HG03460 (cell line): ENCODE results near the gene NRG4.
"Not testable (repeated sequence)": the region's sequence is repeated elsewhere in the genome, so short reads cannot be mapped to it uniquely, and the experiment has no call there.

Source experiments
- ATAC-seq: cut with Tn5 transposase; IDR thresholded peaks from one replicate; pipeline ENCODE4 v1.9.1; 2021; ENCODE audit not compliant: unreplicated experiment

NRG4 gene

GRCh38 chr15:75994220-75994619 lies 18.0 kb downstream of the NRG4 start:
- no peak for ATAC-seq

- ATAC-seq: no peak
Observed at GRCh38 chr15:75992897-75993296, 19.3 kb downstream of the NRG4 start.

GRCh38 chr15:75989875-75990274 lies 22.3 kb downstream of the NRG4 start:
- no peak for ATAC-seq

DNA sequence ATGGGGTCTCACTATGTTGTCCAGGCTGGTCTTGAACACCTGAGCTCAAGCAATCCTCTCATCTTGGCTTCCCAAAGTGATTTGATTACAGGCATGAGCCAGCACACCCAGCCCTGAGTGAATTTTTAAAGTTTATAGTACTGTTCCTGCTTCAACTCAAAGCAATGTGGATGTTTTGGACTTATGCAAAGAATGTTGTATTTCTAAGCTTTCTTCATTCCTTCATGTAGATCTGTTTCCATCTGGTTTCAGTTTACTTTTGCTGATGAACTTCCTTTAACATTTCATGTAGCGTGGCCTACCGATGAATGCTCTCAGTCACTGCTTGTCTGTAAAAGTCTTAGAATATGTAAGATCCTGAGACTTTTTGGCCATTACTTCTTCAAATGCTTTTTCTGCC lies 23.2 kb downstream of the NRG4 start:
- ATAC-seq: no peak

DNA sequence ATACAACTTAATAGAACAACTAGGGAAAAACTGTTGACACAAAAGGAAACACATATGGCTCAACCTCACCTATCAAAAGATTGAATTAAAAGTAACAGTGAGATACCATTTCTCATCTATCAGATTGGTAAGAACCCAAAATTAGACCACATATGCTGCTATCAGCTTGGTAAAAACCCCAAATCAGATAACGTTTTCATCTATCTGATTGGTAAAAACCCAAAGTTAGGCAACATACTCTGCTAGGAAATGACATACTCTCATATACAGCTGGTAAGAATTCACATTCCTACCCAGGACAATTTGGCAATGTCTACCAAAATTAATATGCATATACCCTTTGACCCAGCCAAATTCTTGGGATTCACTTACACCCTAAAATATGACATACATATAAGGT lies 26.3 kb downstream of the NRG4 start:
- no peak for ATAC-seq

GRCh38 chr15:75984706-75985105 lies 27.5 kb downstream of the NRG4 start:
- not testable (repeated sequence) for ATAC-seq

DNA sequence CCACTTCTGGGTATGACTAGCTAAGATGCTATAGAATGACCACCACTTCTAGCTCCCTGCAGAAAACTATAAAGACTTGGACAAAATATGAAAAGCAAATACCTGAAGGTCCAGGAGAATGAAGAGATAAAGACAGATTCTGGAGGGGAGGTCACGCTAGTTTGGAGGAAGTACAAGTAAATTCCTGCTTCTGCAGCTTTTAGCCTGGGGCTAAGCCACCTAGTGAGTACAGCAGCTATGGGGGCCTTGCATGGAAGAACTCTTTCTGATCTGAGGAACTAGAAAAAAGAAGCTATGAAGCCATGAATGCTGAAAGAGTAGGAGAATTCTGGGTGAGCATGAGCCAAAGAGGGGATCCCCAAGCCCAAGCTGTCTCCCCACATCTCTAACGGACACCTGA lies 29.8 kb downstream of the NRG4 start:
- ATAC-seq: no peak

GRCh38 chr15:75981149-75981815 lies 30.9 kb downstream of the NRG4 start:
- no peak for ATAC-seq

- ATAC-seq: not testable (repeated sequence)
Observed at GRCh38 chr15:75976766-75977165, 35.5 kb downstream of the NRG4 start.

- no peak for ATAC-seq
Observed at GRCh38 chr15:75966073-75966472, 46.2 kb downstream of the NRG4 start.

DNA sequence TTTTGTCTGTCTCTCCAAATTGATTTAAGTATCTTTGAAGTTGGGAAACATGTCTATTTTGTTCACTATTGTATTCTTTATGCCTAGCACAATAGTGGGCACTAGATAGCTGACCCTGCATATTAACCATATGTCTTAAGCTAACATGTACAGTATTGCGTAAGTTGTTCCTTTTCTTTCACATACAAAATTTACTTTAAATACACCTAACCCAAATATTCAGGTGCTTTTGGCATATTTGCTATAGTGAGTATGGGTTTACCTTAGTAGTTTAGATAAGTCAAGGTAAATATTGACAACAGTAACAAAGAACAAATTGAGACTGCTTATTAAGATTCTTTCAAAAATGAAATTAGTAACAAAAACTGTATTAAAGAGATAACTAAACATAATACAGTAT lies 50.9 kb downstream of the NRG4 start:
- no peak for ATAC-seq

DNA sequence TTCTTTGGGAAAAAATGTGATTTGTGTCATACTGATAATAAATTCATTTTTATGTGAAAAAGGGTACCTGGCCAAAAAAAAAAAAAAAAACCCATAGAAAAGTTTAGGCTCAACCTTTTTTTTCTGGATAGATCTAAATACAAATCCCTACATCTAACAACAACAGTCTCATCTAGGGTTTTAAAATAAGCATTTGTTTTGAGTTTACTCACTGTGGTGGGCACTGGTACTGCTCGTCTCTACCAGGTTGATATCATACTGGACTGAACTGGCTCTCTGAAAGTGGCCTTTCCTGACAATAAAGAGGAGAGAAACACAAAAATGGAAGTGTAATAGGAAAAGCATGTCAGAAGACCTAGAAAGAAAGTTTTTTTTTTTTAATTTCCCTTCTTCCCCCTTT lies 56.5 kb downstream of the NRG4 start:
- no peak for ATAC-seq

- ATAC-seq: no peak
Observed at GRCh38 chr15:75952525-75952924, 59.7 kb downstream of the NRG4 start.

DNA sequence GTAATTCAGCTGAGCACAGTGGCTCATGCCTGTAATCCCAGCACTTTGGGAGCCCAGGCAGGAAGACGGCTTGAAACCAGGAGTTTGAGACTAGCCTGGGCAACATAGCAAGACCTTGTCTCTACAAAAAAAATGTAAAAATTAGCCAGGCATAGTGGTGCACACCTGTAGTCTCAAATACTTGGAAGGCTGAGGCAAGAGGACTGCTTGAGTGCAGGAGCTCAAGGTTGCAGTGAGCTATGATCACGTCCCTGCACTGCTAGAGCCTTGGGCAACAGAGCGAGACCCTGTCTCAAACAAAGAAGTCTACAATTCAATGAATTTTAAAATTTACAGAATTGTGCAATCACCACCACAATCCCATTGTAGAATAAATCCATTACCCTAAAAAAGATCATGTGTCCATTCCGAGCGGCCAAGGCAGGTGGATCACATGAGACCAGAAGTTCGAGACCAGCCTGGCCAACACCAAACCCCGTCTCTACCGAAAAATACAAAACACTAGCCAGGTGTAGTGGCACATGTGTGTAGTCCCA lies 63.4 kb downstream of the NRG4 start:
- no peak for ATAC-seq

DNA sequence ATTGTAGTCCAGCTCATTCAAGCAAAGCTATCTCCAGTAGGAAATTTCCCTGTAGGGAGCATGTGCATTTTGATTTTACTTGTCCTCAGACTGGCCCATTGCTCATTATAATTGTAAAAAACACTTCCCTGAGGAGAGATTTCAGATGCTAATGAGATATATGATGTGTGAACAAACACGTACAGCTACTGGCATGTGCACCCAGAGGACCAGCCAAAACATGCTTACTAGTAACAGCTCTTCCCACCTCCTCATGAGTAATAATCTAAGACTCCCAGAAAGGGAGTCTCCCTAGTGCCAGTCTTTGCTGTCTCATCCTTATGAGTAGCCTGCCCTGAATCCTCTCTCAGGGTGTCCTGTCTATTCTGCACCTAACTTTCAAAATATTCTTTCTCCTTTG lies 65.1 kb downstream of the NRG4 start:
- ATAC-seq: no peak

- ATAC-seq: no peak
Observed at GRCh38 chr15:75945953-75946352, 66.3 kb downstream of the NRG4 start.

DNA sequence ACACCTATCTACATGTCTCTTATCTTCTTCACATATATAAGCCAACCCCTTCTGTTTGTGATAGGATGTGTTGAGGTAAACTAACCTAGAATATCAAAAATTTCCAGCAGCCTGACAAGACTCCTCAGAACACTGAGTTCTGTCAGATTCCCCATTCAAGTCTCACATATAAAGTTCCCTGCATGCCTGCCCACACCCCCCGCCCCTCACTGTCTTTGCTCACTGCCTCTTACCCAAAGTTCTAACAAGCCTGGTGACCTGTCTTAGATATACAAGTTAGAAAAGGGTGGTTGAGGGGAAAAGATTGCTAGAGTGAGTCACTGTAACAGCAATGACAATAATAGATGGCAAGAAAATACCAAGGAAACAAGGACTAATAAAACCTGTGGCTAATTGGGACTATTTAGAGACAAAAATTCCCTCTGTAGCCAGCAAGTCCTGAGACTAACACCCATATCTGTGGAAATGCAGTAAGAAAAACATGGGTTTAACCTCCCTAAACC lies 68.5 kb downstream of the NRG4 start:
- ATAC-seq: no peak

DNA sequence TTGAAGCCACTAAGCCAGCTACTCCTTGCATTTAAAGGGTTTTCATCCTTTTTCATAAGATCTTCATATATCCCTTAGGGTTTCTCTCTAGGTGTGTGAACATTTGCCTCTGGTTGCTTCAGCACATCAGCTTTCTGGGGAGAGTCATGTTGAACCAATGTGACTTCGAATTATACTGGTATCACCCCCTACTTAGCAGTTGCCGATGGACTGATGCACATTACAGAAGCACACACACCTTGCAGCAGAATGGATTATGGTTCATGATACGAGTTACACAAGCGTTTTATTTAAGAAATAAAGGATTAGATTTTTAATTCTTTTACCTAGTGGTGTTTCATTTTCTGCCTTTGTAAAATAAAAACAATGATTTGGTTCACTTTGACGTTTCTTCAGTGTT lies 69.0 kb downstream of the NRG4 start:
- no peak for ATAC-seq

DNA sequence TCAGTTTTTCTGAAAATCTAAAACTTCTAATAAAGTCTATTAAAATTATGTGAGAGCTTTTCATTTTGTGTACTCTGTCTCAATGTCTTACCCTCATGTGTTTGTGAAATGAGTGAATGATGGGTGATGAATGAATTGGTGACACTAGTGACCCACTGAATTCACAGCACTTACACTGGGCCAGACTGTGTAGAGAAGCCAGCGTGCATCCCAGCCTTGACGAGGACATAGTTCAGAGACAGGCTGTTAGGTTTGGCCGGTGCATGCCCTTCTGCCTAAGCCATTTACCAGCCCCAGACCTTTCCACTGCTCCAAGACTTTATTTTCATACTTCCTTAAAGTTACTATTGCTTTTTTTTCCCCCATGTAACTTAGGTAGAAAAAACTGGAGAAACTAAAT lies 69.8 kb downstream of the NRG4 start:
- ATAC-seq: no peak

- no peak for ATAC-seq
Observed at GRCh38 chr15:75930866-75931265, 81.4 kb downstream of the NRG4 start.

DNA sequence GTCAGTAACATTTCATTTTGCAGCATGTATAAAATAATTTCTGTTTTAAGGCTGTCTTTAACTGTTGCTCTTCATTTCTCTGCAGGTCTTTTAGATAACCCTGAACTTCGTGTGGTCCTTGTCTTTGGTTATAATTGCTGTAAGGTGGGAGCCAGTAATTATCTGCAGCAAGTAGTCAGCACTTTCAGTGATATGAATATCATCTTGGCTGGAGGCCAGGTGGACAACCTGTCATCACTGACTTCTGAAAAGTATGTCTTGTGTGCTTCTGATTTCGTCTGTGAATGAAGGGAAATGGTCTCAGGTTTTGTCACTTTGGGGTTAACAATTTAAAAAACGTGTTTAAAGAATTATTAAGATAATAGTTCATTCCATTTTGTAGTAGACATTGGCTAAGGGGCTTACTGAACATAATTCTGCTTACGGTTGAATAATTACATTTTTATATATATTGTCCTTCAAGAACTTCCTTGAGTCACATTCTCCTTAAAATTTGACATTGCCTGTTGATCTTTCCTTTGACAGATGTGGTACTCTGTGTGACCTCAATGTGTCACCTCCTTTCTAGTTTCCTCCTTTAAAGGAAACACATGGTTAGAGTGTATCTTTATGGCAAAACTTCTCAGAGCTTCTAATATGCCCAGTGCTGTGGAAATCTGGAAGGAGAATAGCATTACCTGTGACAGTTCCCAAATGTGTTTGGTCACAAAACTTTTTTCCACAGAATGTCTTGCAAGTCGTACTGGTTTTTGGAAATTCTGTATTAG lies 82.2 kb downstream of the NRG4 start:
- no peak for ATAC-seq
